ENCODE measurements around the gene CYB5R2.

GRCh38 chr11:7683571-7683970 lies 10.3 kb upstream of the CYB5R2 start:
- TF ChIP-seq CTCF (IDR thresholded peaks at IDR 0.05; ENCODE audit: low read depth, low read length, missing input control) (no peak), YY1 (IDR thresholded peaks at IDR 0.05) (no peak), RAD21 (IDR thresholded peaks at IDR 0.05) (no peak)
